Renal cortex interstitium (tissue), 11 donors: ENCODE data around the gene PIP5KL1. TPM values are rescaled to one million over a fixed set of nuclear protein-coding genes. Genes with fewer than 3 reads are reported as not detected.

Source experiments
- DNase-seq, 11 donors: peaks; one replicate each; pipeline ENCODE4 v3.0.0-alpha.2; 2013; ENCODE audit warnings: low read depth in 9 of 11, low spot score in 4 of 11; ENCODE audit errors: extremely low read depth in 1 of 11
- polyA plus RNA-seq, 3 donors: library from polyadenylated mRNA; unstranded; fragments of 120-200 nt; gene quantifications; one replicate each; pipeline ENCODE4 v1.2.1, GENCODE V29; 2013; ENCODE audit not compliant: insufficient read length in 3 of 3

The PIP5KL1 gene
- polyA plus RNA-seq, 3 donors, result 1.5 to 1.8 (median 1.7) TPM

GRCh38 chr9:127905788-127906191 is 24.8 kb downstream of the PIP5KL1 start:
- no peak for DNase-seq

DNA sequence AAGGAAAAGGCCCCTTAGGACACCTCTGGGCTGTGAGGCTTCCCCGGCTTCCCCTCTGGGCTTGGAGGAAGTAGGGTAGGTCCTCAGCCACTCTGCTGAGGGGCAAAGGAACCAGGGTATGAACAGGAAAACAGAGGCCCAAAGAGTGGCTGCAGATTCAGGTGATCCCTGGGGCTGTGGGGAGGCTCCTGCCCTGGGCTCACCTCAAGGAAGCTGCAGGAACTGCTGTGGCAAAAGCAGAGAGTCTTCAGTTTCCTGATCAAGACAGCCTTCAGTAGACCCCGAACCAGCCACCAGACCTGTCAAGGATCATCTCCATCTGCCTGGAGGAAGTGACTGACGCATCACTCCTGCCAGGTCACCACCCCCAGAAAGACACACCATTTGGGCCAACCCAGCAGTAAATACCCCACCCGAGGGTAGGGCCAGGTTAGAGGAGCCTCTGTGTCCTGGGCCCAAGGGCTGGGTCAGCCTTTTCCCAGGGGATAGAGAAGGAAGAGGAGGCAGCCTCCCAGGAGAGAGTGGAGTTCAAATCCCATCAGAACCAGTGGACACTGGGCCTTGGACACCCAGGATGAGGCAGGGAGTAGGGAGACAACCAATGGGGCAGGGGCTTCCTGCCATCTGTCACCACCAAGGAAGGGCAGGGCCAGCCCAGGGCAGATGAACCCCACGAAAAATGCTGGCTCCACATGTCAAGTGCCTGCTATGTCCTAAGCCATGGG is 25.4 kb downstream of the PIP5KL1 start:
- no peak for DNase-seq

DNA sequence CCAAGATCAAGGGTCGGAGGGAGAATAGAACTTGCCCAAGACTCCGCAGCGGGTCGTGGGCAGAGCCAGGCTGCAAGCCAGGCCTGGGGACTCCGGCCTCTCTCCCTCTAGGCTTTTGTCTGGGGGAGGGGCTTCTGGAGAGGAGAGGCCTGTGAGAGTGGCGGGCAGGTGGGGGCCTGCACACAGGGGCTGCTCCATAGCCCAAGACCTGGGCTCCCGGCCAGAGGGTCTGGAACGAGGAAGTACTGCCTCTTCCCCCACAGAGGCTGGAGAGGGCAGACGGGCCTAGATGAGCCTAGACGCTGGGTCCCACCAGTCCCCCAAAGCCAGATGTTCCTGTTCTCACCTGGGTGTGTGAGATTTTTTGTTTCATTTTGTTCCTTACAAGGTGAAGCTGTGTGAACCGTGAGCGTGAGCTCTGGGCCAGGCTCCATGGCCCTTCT is 26.0 kb downstream of the PIP5KL1 start:
- DNase-seq, result peak in 1 of 11 donors; percentile 80

- DNase-seq, result no peak
Observed at GRCh38 chr9:127903557-127904475, 26.8 kb downstream of the PIP5KL1 start.

- DNase-seq, result peak in 4 of 11 donors; percentile 74 to 80 (median 78)
Observed at GRCh38 chr9:127899128-127899943, 31.2 kb downstream of the PIP5KL1 start, which contains the start of gene ST6GALNAC6. ST6GALNAC6 (minus strand) TSS chr9:127899603; CDS start chr9:127897981, 1,622 bp downstream.

DNA sequence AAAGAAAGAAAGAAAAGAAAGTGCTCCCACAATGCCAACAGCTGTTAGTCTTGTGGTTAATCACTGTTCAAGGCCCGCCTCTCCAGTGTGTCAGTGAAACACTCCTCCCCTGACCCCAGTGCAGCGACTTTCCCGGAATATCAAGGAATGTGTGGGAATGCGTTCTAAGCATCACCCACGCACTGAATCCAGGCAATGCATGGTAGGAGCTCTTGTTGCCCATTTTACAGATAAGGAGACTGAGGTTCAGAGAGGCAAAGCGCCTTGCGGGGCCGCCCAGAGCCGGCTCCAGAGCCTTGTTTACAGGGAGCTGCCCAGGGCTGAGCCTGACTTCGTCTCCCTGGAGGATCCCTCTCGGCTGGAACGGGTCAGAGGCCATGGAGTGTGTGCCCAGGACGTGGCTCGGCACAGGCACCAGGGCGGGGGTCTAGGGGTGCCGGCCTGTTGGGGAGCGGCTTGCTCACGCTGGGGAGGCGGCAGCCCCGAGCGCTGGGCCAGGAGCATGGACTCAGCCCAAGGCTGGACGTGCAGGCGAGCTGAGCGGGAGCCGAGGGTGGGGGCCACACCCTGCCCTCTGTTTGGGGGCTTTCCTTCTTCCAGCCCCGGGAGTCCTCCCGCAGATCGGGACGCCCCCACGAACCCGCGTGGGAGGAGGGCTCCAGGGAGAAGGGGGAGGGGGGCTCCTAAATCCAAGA is 32.0 kb downstream of the PIP5KL1 start:
- peak in 1 of 11 donors; percentile 78 for DNase-seq

DNA sequence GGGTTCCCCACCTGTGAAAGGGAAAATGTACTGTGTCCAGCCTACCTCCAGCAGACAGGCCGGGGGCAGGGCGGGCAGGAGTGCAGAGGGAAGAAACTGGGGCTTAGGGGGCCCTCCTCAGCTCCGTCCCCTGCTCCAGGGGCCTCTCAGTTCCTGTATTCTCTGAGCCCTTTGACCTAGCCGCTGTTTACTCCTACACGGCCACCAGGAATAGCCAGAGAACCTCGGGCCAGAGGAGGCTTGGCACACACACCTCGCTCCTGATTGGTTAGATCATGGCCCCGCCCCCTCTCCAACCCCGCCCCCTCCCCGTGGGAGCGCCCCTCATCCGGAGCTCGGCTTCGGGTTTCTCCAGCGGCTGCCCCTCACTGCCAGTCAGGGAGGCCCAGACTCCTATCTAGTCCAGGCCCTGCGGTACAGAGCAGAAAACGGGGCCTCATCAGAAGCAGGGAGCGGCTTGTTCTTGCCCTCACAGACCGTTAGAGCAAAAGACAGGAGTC is 33.3 kb downstream of the PIP5KL1 start:
- peak in 6 of 11 donors; percentile 68 to 81 (median 77) for DNase-seq

DNA sequence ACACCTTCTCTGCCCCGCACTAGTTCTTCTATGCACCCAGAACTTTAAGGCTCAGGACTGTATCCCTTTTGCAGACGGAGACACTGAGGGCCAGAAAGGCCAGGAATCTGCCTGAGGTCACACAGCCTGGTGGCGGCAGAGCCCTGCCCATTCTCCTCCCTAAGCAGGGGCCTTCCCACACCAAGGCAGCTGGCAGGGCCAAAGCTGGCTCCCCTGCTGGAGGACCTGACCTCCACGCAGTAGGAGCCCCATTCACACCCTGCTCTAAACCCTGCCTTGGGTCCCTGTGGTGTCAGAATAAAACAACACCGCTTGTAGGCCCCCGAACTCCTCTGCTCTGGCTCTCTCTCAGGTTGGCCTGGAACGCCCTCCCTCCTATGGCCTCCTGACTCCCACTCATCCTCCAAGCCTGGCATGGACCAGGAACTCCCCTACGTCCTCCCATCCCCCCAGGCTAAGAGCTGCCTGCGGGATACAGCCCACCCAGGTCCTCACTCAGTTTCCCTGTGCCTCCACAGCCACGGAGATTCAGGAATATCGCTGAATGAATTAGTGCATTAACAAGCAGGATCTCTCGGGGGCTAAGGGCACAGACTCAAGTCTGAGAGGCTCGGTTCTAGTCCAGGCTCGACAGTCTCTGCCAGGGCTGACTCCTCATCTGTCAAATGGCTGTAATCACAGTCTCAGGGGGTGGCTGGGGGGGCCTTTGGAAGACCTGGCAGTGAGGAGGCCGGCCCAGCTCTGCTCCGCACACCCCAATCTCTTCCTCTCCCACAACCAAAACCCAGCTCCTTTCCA is 34.0 kb downstream of the PIP5KL1 start:
- no peak for DNase-seq

DNA sequence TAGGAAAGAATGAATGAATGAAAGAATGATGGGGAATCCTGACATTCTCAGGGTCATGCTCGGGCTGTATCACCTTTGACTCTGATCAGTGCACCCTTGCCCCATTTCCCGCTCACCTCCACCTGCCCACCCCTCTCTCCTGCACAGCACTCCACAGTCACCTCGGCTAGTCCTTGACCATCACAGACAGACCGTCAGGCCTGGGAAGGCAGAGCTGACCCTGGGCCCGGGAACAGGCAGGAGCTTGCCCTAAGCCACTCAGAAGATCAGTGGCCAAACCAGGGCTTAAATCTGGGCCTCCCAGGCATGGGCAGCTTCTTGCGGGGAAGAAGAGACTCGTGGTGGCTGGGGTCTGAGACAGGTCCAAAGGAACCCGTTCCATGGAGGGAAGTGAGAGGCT is 34.8 kb downstream of the PIP5KL1 start:
- no peak for DNase-seq

DNA sequence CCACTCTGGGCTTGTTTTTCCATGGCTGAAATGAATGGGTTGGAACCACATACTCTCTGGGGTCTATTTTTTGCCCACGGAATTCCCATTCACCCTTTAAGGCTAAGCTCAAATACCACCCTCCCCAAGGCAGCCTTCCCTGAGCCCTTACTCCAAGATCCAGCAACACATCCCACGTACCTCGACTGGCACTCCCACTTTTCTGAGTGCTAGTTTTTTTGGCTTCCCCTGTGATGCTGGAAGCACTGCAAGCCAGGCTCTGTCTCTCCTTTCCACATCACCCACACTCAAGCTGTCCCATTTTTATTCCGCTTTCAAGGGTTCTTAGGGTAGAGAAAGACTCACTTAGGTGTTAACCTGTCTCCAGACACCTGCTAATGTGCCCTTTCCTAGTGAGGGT is 37.2 kb downstream of the PIP5KL1 start:
- DNase-seq, result no peak

- no peak for DNase-seq
Observed at GRCh38 chr9:127892831-127893230, 37.7 kb downstream of the PIP5KL1 start.

DNA sequence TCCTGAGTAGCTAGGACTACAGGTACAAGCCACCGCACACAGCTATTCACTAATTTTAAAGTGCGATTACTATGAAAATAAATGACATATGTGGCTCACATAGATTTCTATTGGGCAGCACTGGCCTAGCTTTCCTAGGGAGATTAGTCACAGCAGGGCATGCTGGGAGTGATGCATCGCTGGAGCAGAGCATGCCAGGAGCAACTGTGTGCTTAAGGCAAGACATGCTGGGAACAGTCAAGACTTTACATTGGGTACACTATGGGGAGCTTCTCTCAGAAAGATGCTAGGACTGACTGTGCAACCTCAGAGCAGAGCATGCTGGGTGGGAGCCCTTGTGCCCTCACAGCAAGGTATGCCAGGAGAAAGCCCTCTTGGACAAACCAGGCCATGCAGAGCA is 40.5 kb downstream of the PIP5KL1 start:
- DNase-seq, result no peak

DNA sequence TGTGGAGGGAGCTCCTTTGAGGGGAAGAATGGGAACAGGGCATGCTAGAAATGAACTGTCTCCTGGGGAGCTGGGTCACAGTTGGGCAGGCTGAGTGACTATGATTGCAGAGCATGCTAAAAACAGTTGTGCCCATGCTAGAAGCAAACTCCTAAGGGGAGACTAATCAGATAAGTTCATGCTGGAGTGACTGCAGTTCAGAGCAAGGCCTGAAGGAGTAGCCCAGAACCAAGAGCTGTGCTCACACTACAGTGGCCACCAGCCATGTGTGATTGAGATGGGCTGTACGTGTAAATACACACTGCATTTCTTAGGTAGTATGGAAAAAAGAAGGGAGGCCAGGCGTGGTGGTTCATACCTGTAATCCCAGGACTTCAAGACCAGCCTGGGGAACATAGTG is 42.8 kb downstream of the PIP5KL1 start:
- DNase-seq, result no peak

DNA sequence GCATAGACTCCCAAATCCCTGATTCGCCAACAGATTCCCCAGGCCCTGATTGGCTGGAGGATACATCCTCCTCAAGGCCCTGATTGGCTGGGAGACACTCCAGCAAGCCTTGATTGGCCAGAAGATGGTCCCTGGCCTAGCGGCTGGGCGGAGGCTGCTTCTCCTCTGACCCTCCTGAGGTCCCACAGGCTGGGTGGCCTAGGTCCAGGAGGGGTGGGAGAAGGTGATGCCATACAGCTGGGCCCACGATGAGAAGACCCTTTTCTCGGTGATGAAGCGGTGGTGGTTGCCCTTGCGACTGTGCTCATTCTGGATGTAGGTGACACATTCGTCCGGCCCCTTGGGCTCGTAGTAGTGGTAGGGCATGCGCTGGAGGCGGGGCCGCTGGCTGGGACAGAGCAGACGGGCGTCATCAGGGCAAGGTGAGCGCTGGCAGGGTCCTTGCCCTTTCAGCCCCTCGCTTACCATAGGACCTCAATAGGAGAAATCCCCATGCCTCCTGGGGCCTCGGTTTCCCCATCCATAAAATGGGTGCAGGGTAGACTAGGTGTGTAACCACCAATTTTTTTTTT is 44.1 kb downstream of the PIP5KL1 start:
- no peak for DNase-seq

- no peak for DNase-seq
Observed at GRCh38 chr9:127885508-127886281, 44.9 kb downstream of the PIP5KL1 start.

DNA sequence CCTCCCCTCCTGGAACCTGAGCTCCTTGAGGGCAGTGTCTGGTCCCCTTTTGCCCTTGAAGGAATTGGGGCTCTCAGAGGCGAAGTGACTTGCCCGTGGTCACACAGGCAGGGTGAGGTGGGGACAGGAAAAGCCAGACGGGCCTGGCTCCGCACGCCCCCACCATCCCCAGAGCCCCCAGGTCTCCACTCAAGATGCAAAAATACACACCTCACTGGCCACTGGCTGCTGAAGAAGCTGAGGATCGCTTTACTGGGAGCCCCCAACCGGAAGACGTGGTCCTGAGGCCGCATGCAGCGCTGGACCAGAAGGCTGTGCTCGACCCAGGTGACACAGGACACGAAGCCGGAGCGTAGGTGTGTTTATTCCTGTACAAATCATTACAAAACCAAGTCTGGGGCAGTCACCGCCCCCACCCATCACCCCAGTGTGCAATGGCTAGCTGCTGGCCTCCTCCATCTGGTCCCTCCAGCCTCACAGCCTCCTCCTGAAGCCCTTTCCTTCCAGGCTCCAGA is 45.5 kb downstream of the PIP5KL1 start:
- DNase-seq, result no peak
